AG09309 (cell line): ENCODE results near the gene SAPCD1.
A peak's percentile ranks its signal among the peaks of the same experiment; 100 is the strongest.

Experiments
- DNase-seq: peaks from one replicate; pipeline ENCODE4 v3.0.0-alpha.2; 2010; ENCODE audit warnings: low read depth
- H3K4me3 ChIP-seq: 2 replicates; pipeline ENCODE4 v1.5.1; 2011; ENCODE audit warnings: mild to moderate bottlenecking, low read depth, low read length, moderate library complexity; ENCODE audit not compliant: control insufficient read depth
- CTCF ChIP-seq: IDR thresholded peaks from 2 replicates; pipeline ENCODE4 v1.5.1; 2011; ENCODE audit warnings: mild to moderate bottlenecking, low read depth, low read length, inconsistent platforms; ENCODE audit not compliant: insufficient read depth, control insufficient read depth; ENCODE audit errors: missing control alignments

Gene SAPCD1

DNA sequence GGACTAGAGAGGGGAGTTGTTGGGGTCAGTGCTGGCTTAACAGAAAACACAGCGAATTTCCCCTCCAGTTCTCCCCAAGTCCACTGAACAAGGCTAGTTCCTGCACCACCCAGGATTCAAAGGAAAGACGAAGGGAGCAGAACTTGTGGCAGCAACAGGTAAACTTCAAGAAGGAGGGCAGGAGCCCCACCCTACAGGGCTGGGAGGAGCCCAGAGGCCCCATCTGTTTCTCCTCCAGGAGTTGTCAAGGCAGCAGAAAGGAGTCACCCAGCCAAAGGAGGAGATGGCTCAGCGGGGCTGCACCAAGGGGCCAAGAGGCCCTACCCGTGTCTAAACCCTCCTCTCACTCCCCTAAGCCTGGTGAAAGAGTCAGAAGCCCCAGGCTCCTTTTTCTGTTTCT lies 1.7 kb downstream of the SAPCD1 start:
- no peak for DNase-seq
- no peak for TF ChIP-seq CTCF
- no peak overlapping the region for H3K4me3 ChIP-seq

- no peak for TF ChIP-seq CTCF
- H3K4me3 ChIP-seq = no peak overlapping the region
- no peak for DNase-seq
These were observed 3.1 kb downstream of the SAPCD1 start for GRCh38 chr6:31765559-31765909.

- DNase-seq = no peak
- H3K4me3 ChIP-seq = peak overlapping the region; percentile 9
- no peak for TF ChIP-seq CTCF
These were observed 3.7 kb downstream of the SAPCD1 start for GRCh38 chr6:31765910-31766794.

DNA sequence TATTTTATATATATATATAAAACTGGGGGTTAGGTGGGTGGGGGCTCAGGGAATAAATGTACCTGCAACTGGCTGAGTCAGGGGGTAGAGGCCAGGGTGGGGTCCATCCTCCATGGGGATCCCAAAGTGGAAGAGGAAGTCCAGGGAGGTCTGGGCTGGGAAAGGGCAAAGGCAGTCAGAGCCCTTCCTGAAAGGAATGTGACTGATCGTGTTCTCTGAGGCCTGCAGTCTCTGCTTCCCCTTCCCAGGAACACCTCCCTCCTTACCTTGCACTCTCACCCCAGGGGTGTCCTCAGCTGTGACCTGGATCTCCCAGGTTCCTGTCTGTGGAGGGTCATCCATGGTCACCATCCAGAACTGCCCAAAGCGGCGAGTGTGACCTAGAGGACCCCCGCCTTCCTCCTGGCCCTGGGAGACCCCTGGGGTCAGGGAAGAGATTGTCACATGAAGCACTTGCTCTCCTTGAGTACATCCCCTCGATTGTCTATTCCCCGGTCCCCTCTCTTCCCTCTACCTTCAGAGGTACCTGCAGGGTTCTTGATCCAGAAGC lies 4.7 kb downstream of the SAPCD1 start:
- TF ChIP-seq CTCF = no peak

GRCh38 chr6:31768363-31769257 lies 6.2 kb downstream of the SAPCD1 start:
- TF ChIP-seq CTCF = no peak
- no peak for DNase-seq
- no peak overlapping the region for H3K4me3 ChIP-seq

More for the DNA sequence above, 4.7 kb downstream of the SAPCD1 start:
- H3K4me3 ChIP-seq = no peak overlapping the region
- DNase-seq = no peak

DNA sequence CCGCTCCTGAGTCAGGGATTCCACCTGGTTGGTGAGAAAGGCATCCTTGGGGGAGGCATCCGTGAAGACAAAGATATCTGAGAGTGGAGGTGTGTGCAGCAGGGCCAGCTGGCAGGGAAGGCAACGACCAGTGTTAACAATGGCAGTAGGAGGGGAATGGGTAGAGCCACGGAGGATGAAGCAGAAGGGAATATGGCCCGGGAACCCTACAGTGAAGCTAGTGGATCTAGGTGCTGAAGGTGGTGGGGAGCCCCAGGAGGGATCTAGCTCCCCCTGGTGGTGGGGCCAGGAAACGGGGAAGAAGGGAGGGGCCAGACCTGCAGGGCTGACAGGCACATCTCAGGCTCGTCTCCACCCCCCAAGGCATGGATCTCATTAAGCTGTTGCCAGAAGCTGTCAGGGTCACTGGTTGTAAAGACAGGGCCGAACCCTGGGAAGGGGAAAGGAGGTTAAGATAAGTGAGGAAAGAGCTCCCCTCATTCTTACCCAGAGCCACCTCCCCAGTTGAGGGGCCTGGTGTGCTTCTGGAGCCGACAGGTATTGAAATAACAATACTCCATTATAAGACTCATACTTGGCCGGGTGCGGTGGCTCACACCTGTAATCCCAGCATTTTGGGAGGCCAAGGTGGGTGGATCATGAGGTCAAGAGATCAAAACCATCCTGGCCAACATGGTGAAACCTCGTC lies 7.4 kb downstream of the SAPCD1 start:
- no peak for DNase-seq
- TF ChIP-seq CTCF = peak; percentile 86
- no peak overlapping the region for H3K4me3 ChIP-seq
